Body of pancreas (tissue), 4 donors: Measurements from ENCODE around the gene INPP5D.

Experiments used
- POLR2A ChIP-seq, 3 donors: fragments of 450-650 bp; IDR thresholded peaks; one replicate each; pipeline ENCODE4 v1.6.1; 2016; ENCODE audit warnings: antibody characterized with exemption in 3 of 3, mild to moderate bottlenecking in 2 of 3
- TF ChIP-seq, protein P1 (sequence below), 7 experiments: fragments of 450-650 bp in 4 of 7; fragments of 200-600 bp in 3 of 7; sonication (generic) in 3 of 7; IDR thresholded peaks; one replicate each; pipeline ENCODE4 v1.5.1; 2016 to 2019; ENCODE audit warnings: antibody characterized with exemption in 7 of 7

DNA sequence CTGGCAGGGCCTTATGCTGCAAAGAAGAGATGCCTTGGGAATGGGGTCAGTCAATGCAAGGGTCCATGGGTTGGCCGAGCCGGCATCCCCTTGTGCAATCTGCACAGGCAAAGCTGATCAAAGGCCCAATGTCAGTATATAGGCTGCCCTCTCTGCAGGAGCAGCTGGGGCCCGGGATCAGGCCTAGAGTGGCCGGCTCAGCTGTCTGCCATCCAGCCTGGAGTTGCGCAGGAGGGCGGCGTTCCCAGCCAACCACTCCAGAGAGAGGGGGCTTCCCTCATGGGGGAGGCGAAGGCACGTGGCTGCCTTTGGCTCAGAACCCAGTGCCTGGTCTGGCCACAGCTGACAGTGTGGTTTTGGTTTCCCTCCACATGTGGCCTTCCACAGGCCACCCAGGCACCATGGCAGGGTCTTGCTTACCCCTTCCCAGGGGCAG, 3.9 kb downstream of the INPP5D start:
- TF ChIP-seq, protein P1, sequence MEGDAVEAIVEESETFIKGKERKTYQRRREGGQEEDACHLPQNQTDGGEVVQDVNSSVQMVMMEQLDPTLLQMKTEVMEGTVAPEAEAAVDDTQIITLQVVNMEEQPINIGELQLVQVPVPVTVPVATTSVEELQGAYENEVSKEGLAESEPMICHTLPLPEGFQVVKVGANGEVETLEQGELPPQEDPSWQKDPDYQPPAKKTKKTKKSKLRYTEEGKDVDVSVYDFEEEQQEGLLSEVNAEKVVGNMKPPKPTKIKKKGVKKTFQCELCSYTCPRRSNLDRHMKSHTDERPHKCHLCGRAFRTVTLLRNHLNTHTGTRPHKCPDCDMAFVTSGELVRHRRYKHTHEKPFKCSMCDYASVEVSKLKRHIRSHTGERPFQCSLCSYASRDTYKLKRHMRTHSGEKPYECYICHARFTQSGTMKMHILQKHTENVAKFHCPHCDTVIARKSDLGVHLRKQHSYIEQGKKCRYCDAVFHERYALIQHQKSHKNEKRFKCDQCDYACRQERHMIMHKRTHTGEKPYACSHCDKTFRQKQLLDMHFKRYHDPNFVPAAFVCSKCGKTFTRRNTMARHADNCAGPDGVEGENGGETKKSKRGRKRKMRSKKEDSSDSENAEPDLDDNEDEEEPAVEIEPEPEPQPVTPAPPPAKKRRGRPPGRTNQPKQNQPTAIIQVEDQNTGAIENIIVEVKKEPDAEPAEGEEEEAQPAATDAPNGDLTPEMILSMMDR (IDR thresholded peaks at IDR 0.05): no peak
- no peak for TF ChIP-seq POLR2A (IDR thresholded peaks at IDR 0.05)
